H1 (cell line): ENCODE measurements around the gene CNOT9. TPM values are rescaled to one million over a fixed set of nuclear protein-coding genes. Genes with fewer than 3 reads are reported as not detected.

Source experiments
- CTCF ChIA-PET: fragments of 300-600 bp; sonication (Branson Sonifier 250); formaldehyde crosslinking; loops from one replicate; lab custom pipeline; 2021; ENCODE audit not compliant: partially characterized antibody; lab: Charles Lee
- POLR2A ChIA-PET: fragments of 300-600 bp; sonication (Branson Sonifier 250); formaldehyde crosslinking; loops from one replicate; lab custom pipeline; 2021; ENCODE audit warnings: inconsistent platforms; ENCODE audit not compliant: partially characterized antibody; lab: Charles Lee
- DNase-seq, 2 experiments: peaks; one replicate each; pipeline versions ENCODE4 v3.0.0 to v3.0.0-alpha.2; 2010 to 2022; ENCODE audit warnings: low spot score in 2 of 2, low read depth in 1 of 2, mixed read lengths in 1 of 2
- FAIRE-seq: peaks from 2 replicates; lab custom pipeline; 2011; peaks lifted over from hg19 to GRCh38; lab: Jason Lieb, UNC
- H2AFZ ChIP-seq: 2 replicates; pipeline ENCODE4 v1.8.1; 2012; ENCODE audit warnings: low read length, inconsistent platforms
- H2AK5ac ChIP-seq: 2 replicates; pipeline ENCODE4 v1.6.1; 2013; ENCODE audit warnings: low read depth, low read length
- H2BK120ac ChIP-seq: replicated peaks from 2 replicates; pipeline ENCODE3; 2013; ENCODE audit warnings: low read depth, low read length, inconsistent platforms
- H2BK12ac ChIP-seq: 2 replicates; pipeline ENCODE4 v1.6.1; 2013; ENCODE audit warnings: low read depth, low read length
- H2BK15ac ChIP-seq: 2 replicates; pipeline ENCODE4 v1.6.1; 2013; ENCODE audit warnings: low read length
- H2BK20ac ChIP-seq: 2 replicates; pipeline ENCODE4 v1.6.1; 2013; ENCODE audit warnings: low read length
- H2BK5ac ChIP-seq: 2 replicates; pipeline ENCODE4 v1.6.1; 2013; ENCODE audit warnings: low read depth, low read length
- H3K14ac ChIP-seq: 2 replicates; pipeline ENCODE4 v1.6.1; 2013; ENCODE audit warnings: inconsistent platforms; ENCODE audit not compliant: insufficient read length
- H3K18ac ChIP-seq: 2 replicates; pipeline ENCODE4 v1.6.1; 2013; ENCODE audit warnings: low read length; ENCODE audit errors: extremely low read depth
- H3K23ac ChIP-seq: 2 replicates; pipeline ENCODE4 v1.6.1; 2013; ENCODE audit warnings: inconsistent platforms; ENCODE audit not compliant: insufficient read length
- H3K23me2 ChIP-seq: 2 replicates; pipeline ENCODE4 v1.6.1; 2013; ENCODE audit warnings: low read depth, low read length
- H3K27ac ChIP-seq: 2 replicates; pipeline ENCODE4 v1.6.1; 2011; ENCODE audit warnings: low read depth, low read length, inconsistent platforms
- H3K27me3 ChIP-seq, 4 experiments: replicated peaks in 1 of 4; 1 replicate in 1 of 4; 2 replicates in 3 of 4; pipeline versions ENCODE4 v1.6.1 to v1.8.1; 2011 to 2013; ENCODE audit warnings: low read length in 3 of 4, mild to moderate bottlenecking in 3 of 4, inconsistent platforms in 2 of 4, mixed read lengths in 2 of 4, moderate library complexity in 1 of 4; ENCODE audit not compliant: control insufficient read depth in 3 of 4, insufficient read depth in 3 of 4; ENCODE audit errors: extremely low read depth in 1 of 4
- H3K36me3 ChIP-seq, 4 experiments: 2 replicates each; pipeline versions ENCODE4 v1.6.1 to v1.8.1; 2011 to 2013; ENCODE audit warnings: mild to moderate bottlenecking in 4 of 4, low read length in 3 of 4, moderate library complexity in 2 of 4, control low read depth in 1 of 4, inconsistent platforms in 1 of 4; ENCODE audit not compliant: insufficient read depth in 4 of 4, control insufficient read depth in 2 of 4
- H3K4ac ChIP-seq: replicated peaks from 2 replicates; pipeline ENCODE3; 2013; ENCODE audit warnings: low read length, low read depth, mixed read lengths, inconsistent platforms; ENCODE audit not compliant: insufficient read length
- H3K4me1 ChIP-seq, 4 experiments: replicated peaks in 1 of 4; 1 replicate in 1 of 4; 2 replicates in 3 of 4; pipeline versions ENCODE4 v1.6.1 to v1.8.1; 2011 to 2013; ENCODE audit warnings: low read length in 3 of 4, inconsistent platforms in 2 of 4, mixed read lengths in 1 of 4; ENCODE audit not compliant: insufficient read depth in 4 of 4, control insufficient read depth in 3 of 4
- H3K4me2 ChIP-seq, 2 experiments: 2 replicates each; pipeline versions ENCODE4 v1.6.1 to v1.8.1; 2011 to 2013; ENCODE audit warnings: low read depth in 2 of 2, low read length in 2 of 2, control low read depth in 1 of 2, inconsistent platforms in 1 of 2, mild to moderate bottlenecking in 1 of 2; ENCODE audit not compliant: insufficient read depth in 1 of 2
- H3K4me3 ChIP-seq, 4 experiments: fragments of 200-600, 300-600 bp in 1 of 4; sonication (generic), shearing (Covaris generic), sonication (Bioruptor Twin) in 1 of 4; 2 replicates each; pipeline versions ENCODE4 v1.5.1 to v1.8.1; 2011 to 2016; ENCODE audit warnings: low read length in 4 of 4, low read depth in 3 of 4, control low read depth in 2 of 4, inconsistent platforms in 2 of 4, mild to moderate bottlenecking in 2 of 4, mixed read lengths in 1 of 4, moderate library complexity in 1 of 4; ENCODE audit not compliant: insufficient read depth in 2 of 4; ENCODE audit errors: extremely low read depth in 1 of 4
- H3K56ac ChIP-seq: replicated peaks from 2 replicates; pipeline ENCODE3; 2013; ENCODE audit warnings: low read depth, mild to moderate bottlenecking, mixed read lengths, low read length, inconsistent platforms; ENCODE audit not compliant: insufficient read length
- H3K79me1 ChIP-seq: 2 replicates; pipeline ENCODE4 v1.6.1; 2013; ENCODE audit warnings: low read depth, low read length, control low read depth
- H3K79me2 ChIP-seq, 2 experiments: 2 replicates each; pipeline versions ENCODE4 v1.6.1 to v1.8.1; 2012 to 2013; ENCODE audit warnings: low read length in 2 of 2, mild to moderate bottlenecking in 2 of 2, inconsistent platforms in 1 of 2; ENCODE audit not compliant: insufficient read depth in 2 of 2, control insufficient read depth in 1 of 2
- H3K9ac ChIP-seq, 4 experiments: replicated peaks in 1 of 4; 1 replicate in 1 of 4; 2 replicates in 3 of 4; pipeline versions ENCODE4 v1.6.1 to v1.8.1; 2011 to 2013; ENCODE audit warnings: low read depth in 3 of 4, low read length in 3 of 4, control low read depth in 2 of 4, mild to moderate bottlenecking in 2 of 4, moderate library complexity in 2 of 4, inconsistent platforms in 1 of 4; ENCODE audit errors: extremely low read depth in 1 of 4
- H3K9me3 ChIP-seq, 2 experiments: 2 replicates each; pipeline versions ENCODE4 v1.6.1 to v1.8.1; 2012 to 2013; ENCODE audit warnings: mild to moderate bottlenecking in 2 of 2, moderate library complexity in 2 of 2, control low read depth in 1 of 2, inconsistent platforms in 1 of 2, low read depth in 1 of 2, low read length in 1 of 2, mixed read lengths in 1 of 2; ENCODE audit not compliant: insufficient read depth in 2 of 2
- H4K20me1 ChIP-seq, 2 experiments: replicated peaks in 1 of 2; 2 replicates each; pipeline versions ENCODE3 to v1.8.1; 2011 to 2013; ENCODE audit warnings: inconsistent platforms in 2 of 2, low read length in 2 of 2, mild to moderate bottlenecking in 1 of 2; ENCODE audit not compliant: insufficient read depth in 2 of 2, control insufficient read depth in 1 of 2
- H4K5ac ChIP-seq: 2 replicates; pipeline ENCODE4 v1.6.1; 2013; ENCODE audit warnings: low read length, low read depth, mixed read lengths, inconsistent platforms; ENCODE audit not compliant: insufficient read length
- H4K8ac ChIP-seq: 2 replicates; pipeline ENCODE4 v1.8.0; 2013; ENCODE audit warnings: mild to moderate bottlenecking, moderate library complexity, low read length, inconsistent platforms; ENCODE audit not compliant: insufficient read depth; ENCODE audit errors: extremely low read depth
- H4K91ac ChIP-seq: replicated peaks from 2 replicates; pipeline ENCODE3; 2013; ENCODE audit warnings: low read length, mixed read lengths, inconsistent platforms; ENCODE audit not compliant: insufficient read length
- HDAC2 ChIP-seq, 2 experiments: fragments of 300-600 bp in 1 of 2; sonication (generic) in 1 of 2; IDR thresholded peaks; 2 replicates each; pipeline ENCODE4 v1.6.1; 2011 to 2012; ENCODE audit warnings: low read depth in 2 of 2, low read length in 2 of 2, mild to moderate bottlenecking in 2 of 2, moderate library complexity in 2 of 2, borderline replicate concordance in 1 of 2, inconsistent platforms in 1 of 2
- TAF1 ChIP-seq: IDR thresholded peaks from 2 replicates; pipeline ENCODE4 v1.6.1; 2011; ENCODE audit warnings: mild to moderate bottlenecking, low read depth, low read length
- WGBS, 2 experiments: shearing (Covaris generic) in 1 of 2; methylation state at CpG; one replicate each; pipeline versions ENCODE4 v1.1.6 to v1.1.7; 2013 to 2015; ENCODE audit warnings: low lambda C conversion rate in 2 of 2, mixed read lengths in 2 of 2, inconsistent platforms in 1 of 2, low coverage in 1 of 2, missing lambda C conversion rate in 1 of 2; ENCODE audit not compliant: insufficient replicate concordance in 2 of 2, insufficient coverage in 1 of 2, insufficient read length in 1 of 2; ENCODE audit errors: extremely low coverage in 1 of 2, missing lambda C conversion rate in 1 of 2; 5-methylcytosine and 5-hydroxymethylcytosine counted together
- polyA plus RNA-seq, 7 experiments: library from polyadenylated mRNA; depleted of rRNA in 3 of 7; stranded (reverse) in 5 of 7; unstranded in 2 of 7; fragments of >200 nt in 5 of 7; fragments of 200-250 nt in 2 of 7; gene quantifications; 1 replicate in 5 of 7; 2 replicates in 1 of 7; 4 replicates in 1 of 7; pipeline versions ENCODE4 v1.2.1 to v1.2.3, GENCODE V29; 2011 to 2013; ENCODE audit warnings: missing spikeins in 2 of 7, mixed read lengths in 2 of 7
- total RNA-seq: library from RNA; stranded (reverse); fragmentation: NEBNext Ultra II Directional; extraction: Animal tissue kit (Norgen Biotek cat#: 25700); gene quantifications from 2 replicates; pipeline ENCODE4 v1.2.1, GENCODE V29; 2021

Gene CNOT9
- total and polyA plus RNA-seq, 2 of the 8 experiments (the other 6 are each of a cell fraction or from before 2014, with no cell fraction given): 79.3 to 81.2 TPM

- Histone ChIP-seq H4K91ac (no peak overlapping the region), H2BK5ac (no peak overlapping the region), H3K23me2 (no peaks in the 10 kb centered on the region), H4K5ac (no peak overlapping the region), H3K9me3 (no peaks in the 10 kb centered on the region), H3K23ac (no peak overlapping the region), H3K79me1 (peaks cover 2% of the 10 kb centered on the region; the same call in 1 of the 2 replicates), H3K27ac (no peak overlapping the region), H3K4ac (no peak overlapping the region), H3K18ac (no peak overlapping the region), H3K14ac (no peak overlapping the region), H3K79me2 (no peaks in the 10 kb centered on the region; a peak in 1 of 4 replicates), H2BK120ac (no peak overlapping the region), H3K4me2 (no peak overlapping the region), H4K20me1 (peaks cover 2 to 3% of the 10 kb centered on the region in 2 experiments), H2BK20ac (no peak overlapping the region), H2BK15ac (no peak overlapping the region), H3K4me1 (no peaks in the 10 kb centered on the region), H2BK12ac (no peak overlapping the region), H3K27me3 (no peaks in the 10 kb centered on the region), H3K9ac (no peak overlapping the region), H3K56ac (no peak overlapping the region), H2AFZ (no peak overlapping the region), H3K36me3 (peaks cover 3 to 75% (median 44%) of the 10 kb centered on the region in 4 experiments), H4K8ac (no peak overlapping the region), H3K4me3 (no peak overlapping the region), H2AK5ac (no peak overlapping the region)
- DNase-seq (no peak), FAIRE-seq (no peak)
- no peak for TF ChIP-seq HDAC2 (IDR thresholded peaks at IDR 0.05; ENCODE audit: borderline replicate concordance in 1 of 2, low read depth in 2 of 2, low read length in 2 of 2)
- TF ChIP-seq TAF1: no peak
- POLR2A ChIA-PET: interaction anchor here (1.3 kb wide), 1 partner anchor 10 kb away, joined by 4 read pairs; no protein-coding TSS in a partner anchor
- WGBS, 2 experiments: 87% methylated on average over 6 of the region's 6 CpGs; no CpG with 5 or more reads in 1 of the 2 experiments
- CTCF ChIA-PET: interaction anchor here (1.2 kb wide), 1 partner anchor 11 kb away, joined by 4 read pairs; no protein-coding TSS in a partner anchor
Measured at GRCh38 chr2:218536804-218537494, 31.7 kb upstream of the CNOT9 start.
